CD4-positive, alpha-beta T cell (primary cell): ENCODE measurements around the gene PRKACA. TPM values are rescaled to one million over a fixed set of nuclear protein-coding genes. Genes with fewer than 3 reads are reported as not detected.

ENCODE experiments used
- ATAC-seq: fragments of 200-7000 bp; cut with Tn5 transposase; one replicate; pipeline ENCODE4 v1.10.0; 2022; ENCODE audit warnings: mild to moderate bottlenecking; ENCODE audit not compliant: poor library complexity
- CTCF ChIA-PET: fragments of 350-600 bp; sonication (Branson Sonifier 250); formaldehyde crosslinking; loops from one replicate; lab custom pipeline; 2021; ENCODE audit warnings: antibody characterized with exemption, inconsistent platforms; lab: Charles Lee
- POLR2A ChIA-PET: fragments of 350-600 bp; sonication (Branson Sonifier 250); formaldehyde crosslinking; loops from one replicate; lab custom pipeline; 2021; ENCODE audit warnings: antibody characterized with exemption, inconsistent platforms; lab: Charles Lee
- DNase-seq, 14 experiments: peaks; one replicate each; pipeline ENCODE4 v3.0.0-alpha.2; 2013 to 2020; ENCODE audit warnings: mixed read lengths in 2 of 14
- H3K27ac ChIP-seq, 2 donors: one replicate each; pipeline versions ENCODE4 v1.5.1 to v1.7.0; 2013; ENCODE audit warnings: low read length in 2 of 2, low read depth in 1 of 2, mild to moderate bottlenecking in 1 of 2
- H3K27me3 ChIP-seq, 2 experiments: 1 replicate in 1 of 2; 2 replicates in 1 of 2; pipeline versions ENCODE4 v1.6.1 to v1.7.0; 2013; ENCODE audit warnings: low read length in 2 of 2, control low read depth in 1 of 2, mild to moderate bottlenecking in 1 of 2, moderate library complexity in 1 of 2; ENCODE audit not compliant: insufficient read depth in 2 of 2, control insufficient read depth in 1 of 2
- H3K36me3 ChIP-seq: one replicate; pipeline ENCODE4 v1.6.1; 2013; ENCODE audit warnings: low read length, control low read depth; ENCODE audit not compliant: insufficient read depth
- H3K4me1 ChIP-seq: one replicate; pipeline ENCODE4 v1.6.1; 2013; ENCODE audit warnings: low read length, control low read depth; ENCODE audit not compliant: insufficient read depth
- H3K4me3 ChIP-seq: one replicate; pipeline ENCODE4 v1.5.1; 2013; ENCODE audit warnings: mild to moderate bottlenecking, low read length, moderate library complexity
- H3K9me3 ChIP-seq, 2 experiments: 1 replicate in 1 of 2; 2 replicates in 1 of 2; pipeline versions ENCODE4 v1.6.1 to v1.7.0; 2013; ENCODE audit warnings: low read length in 2 of 2, mild to moderate bottlenecking in 2 of 2, control low read depth in 1 of 2, moderate library complexity in 1 of 2; ENCODE audit not compliant: control insufficient read depth in 1 of 2, insufficient read depth in 1 of 2
- H3K27ac Mint-ChIP-seq: one replicate; pipeline ENCODE4 v1.8.0; 2020; ENCODE audit warnings: mixed read lengths
- H3K27me3 Mint-ChIP-seq: one replicate; pipeline ENCODE4 v1.8.0; 2021; ENCODE audit warnings: mixed read lengths
- H3K36me3 Mint-ChIP-seq: one replicate; pipeline ENCODE4 v1.8.0; 2021; ENCODE audit warnings: low read depth, mixed read lengths
- H3K4me1 Mint-ChIP-seq: one replicate; pipeline ENCODE4 v1.8.0; 2021; ENCODE audit warnings: low read depth, mixed read lengths
- H3K4me3 Mint-ChIP-seq: one replicate; pipeline ENCODE4 v1.8.0; 2020; ENCODE audit warnings: mild to moderate bottlenecking, mixed read lengths
- H3K9me3 Mint-ChIP-seq: one replicate; pipeline ENCODE4 v1.8.0; 2020; ENCODE audit warnings: mixed read lengths
- intact Hi-C, 2 experiments: fragments of 100-400 bp; cut with DNase I in 1 of 2; cut with micrococcal nuclease in 1 of 2; formaldehyde crosslinking; loops; one replicate each; pipeline versions ENCODE4 v1.15.1 to v1.9.0; 2023 to 2025; cut with DNase I, micrococcal nuclease
- total RNA-seq, 174 experiments: library from RNA in 2 of 174; stranded (reverse) in 2 of 174; gene quantifications; one replicate each; pipeline ENCODE4 v1.2.3 and lab custom pipeline; 2021 to 2026
- TF ChIP-seq, protein P1 (sequence below): fragments of 200-600 bp; IDR thresholded peaks from one replicate; pipeline ENCODE4 v1.8.0; 2022; ENCODE audit warnings: antibody characterized with exemption, mild to moderate bottlenecking

Gene PRKACA
- total RNA-seq, 2 experiments from 2014 or later, result 27.4 to 29.8 TPM

DNA sequence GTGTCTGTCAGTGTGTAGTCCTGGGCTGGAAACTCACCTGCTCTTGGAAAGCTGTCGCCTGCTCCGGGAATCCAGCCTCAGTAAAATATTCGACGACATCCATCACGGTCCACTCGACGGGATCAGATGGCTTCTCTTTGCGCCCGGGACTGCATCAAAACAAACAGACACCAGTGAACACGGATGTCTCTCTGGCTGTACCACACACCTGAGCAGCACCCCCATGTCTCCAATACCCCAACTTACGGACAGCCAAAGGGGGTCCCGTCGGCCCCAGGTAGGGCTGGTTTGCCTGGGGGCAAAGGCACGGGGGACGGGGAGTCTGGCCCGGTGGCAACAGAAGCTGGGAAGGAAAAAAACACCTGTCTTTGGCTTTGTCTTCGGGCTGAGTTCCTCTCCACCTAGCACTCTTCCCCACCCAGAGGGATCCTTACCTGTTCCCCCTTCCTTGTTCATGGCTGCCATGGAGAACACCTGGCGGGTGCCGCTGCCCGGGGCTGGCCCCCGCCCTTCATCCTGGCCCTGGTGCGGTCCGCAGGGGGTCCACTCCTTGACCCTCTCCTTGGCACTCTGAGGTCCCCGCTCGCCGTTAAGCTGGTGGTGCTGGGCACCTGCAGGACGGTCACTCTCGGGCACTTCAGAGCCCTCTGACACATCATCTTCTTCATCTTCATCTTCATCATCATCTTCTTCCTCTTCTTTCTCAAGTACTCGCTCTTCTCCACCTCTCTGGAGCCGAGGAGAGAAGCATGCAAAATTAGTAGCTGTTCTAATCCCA is 28.7 kb downstream of the PRKACA start:
- peaks cover 5 to 7% of the 10 kb centered on the region in 2 experiments for H3K9me3 ChIP-seq
- peak overlapping the region; percentile 33 for H3K4me3 ChIP-seq
- intact Hi-C loops, result loop anchor here in 1 of 2 experiments (10.0 kb wide), 1 partner anchor 606 kb away; the partner anchor contains the start of gene ZNF333
- H3K4me1 ChIP-seq, result peaks cover 21% of the 10 kb centered on the region
- peak overlapping the region; percentile 92 for H3K4me3 Mint-ChIP-seq
- H3K27ac Mint-ChIP-seq, result peak overlapping the region; percentile 81
- ChIA-PET POLR2A (interaction anchor here (0.6 to 1.3 kb wide), 2 partner anchors 61 to 321 kb away, joined by 3 read pairs; no protein-coding TSS in a partner anchor), CTCF (interaction anchor here (1.0 to 3.9 kb wide), 2 partner anchors 15 to 48 kb away, joined by 3 to 14 read pairs; partner anchors contain the start of gene ASF1B)
- no peaks in the 10 kb centered on the region for H3K27me3 ChIP-seq
- H3K36me3 Mint-ChIP-seq, result peaks cover 27% of the 10 kb centered on the region
- TF ChIP-seq, protein P1, sequence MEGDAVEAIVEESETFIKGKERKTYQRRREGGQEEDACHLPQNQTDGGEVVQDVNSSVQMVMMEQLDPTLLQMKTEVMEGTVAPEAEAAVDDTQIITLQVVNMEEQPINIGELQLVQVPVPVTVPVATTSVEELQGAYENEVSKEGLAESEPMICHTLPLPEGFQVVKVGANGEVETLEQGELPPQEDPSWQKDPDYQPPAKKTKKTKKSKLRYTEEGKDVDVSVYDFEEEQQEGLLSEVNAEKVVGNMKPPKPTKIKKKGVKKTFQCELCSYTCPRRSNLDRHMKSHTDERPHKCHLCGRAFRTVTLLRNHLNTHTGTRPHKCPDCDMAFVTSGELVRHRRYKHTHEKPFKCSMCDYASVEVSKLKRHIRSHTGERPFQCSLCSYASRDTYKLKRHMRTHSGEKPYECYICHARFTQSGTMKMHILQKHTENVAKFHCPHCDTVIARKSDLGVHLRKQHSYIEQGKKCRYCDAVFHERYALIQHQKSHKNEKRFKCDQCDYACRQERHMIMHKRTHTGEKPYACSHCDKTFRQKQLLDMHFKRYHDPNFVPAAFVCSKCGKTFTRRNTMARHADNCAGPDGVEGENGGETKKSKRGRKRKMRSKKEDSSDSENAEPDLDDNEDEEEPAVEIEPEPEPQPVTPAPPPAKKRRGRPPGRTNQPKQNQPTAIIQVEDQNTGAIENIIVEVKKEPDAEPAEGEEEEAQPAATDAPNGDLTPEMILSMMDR, result no peak
- no peak overlapping the region for H3K27ac ChIP-seq
- H3K4me1 Mint-ChIP-seq, result peaks cover 22% of the 10 kb centered on the region
- no peak for ATAC-seq
- peak in 1 of 14 experiments; percentile 39 for DNase-seq
- H3K27me3 Mint-ChIP-seq, result no peaks in the 10 kb centered on the region
- peaks cover 12% of the 10 kb centered on the region for H3K36me3 ChIP-seq
- no peaks in the 10 kb centered on the region for H3K9me3 Mint-ChIP-seq

- ChIA-PET CTCF (no interaction called here), POLR2A (no interaction called here)
- Histone ChIP-seq H3K4me3 (no peak overlapping the region), H3K36me3 (peaks cover 12% of the 10 kb centered on the region), H3K27me3 (no peaks in the 10 kb centered on the region), H3K9me3 (no peaks in the 10 kb centered on the region), H3K27ac (no peak overlapping the region), H3K4me1 (peaks cover 22% of the 10 kb centered on the region)
- ATAC-seq (no peak), DNase-seq (no peak)
- Mint-ChIP-seq H3K27ac (no peak overlapping the region), H3K4me3 (peak overlapping the region; percentile 58), H3K4me1 (peaks cover 17% of the 10 kb centered on the region), H3K36me3 (peaks cover 17% of the 10 kb centered on the region), H3K9me3 (no peaks in the 10 kb centered on the region), H3K27me3 (no peaks in the 10 kb centered on the region)
- intact Hi-C loops, result loop anchor here in 1 of 2 experiments (10.0 kb wide), 1 partner anchor 609 kb away; the partner anchor contains the start of gene ZNF333
- TF ChIP-seq, protein P1, result no peak
Measured at GRCh38 chr19:14086098-14086497, 31.5 kb downstream of the PRKACA start.

- Histone ChIP-seq H3K9me3 (no peaks in the 10 kb centered on the region), H3K36me3 (peaks cover 12% of the 10 kb centered on the region), H3K27me3 (no peaks in the 10 kb centered on the region), H3K4me1 (peaks cover 28% of the 10 kb centered on the region), H3K27ac (no peak within 1 kb of the TSS), H3K4me3 (no peak within 1 kb of the TSS)
- no peaks in the 10 kb centered on the region for H3K27me3 Mint-ChIP-seq
- DNase-seq (peak in 1 of 14 experiments; percentile 35), ATAC-seq (no peak)
- H3K4me3 Mint-ChIP-seq, result peak within 1 kb of the TSS; percentile 58
- CTCF ChIA-PET, result no interaction called here
- intact Hi-C loops, result loop anchor here in 1 of 2 experiments (10.0 kb wide), 1 partner anchor 609 kb away; the partner anchor contains the start of gene ZNF333
- H3K27ac Mint-ChIP-seq, result no peak within 1 kb of the TSS
- no peaks in the 10 kb centered on the region for H3K9me3 Mint-ChIP-seq
- H3K36me3 Mint-ChIP-seq, result peaks cover 17% of the 10 kb centered on the region
- H3K4me1 Mint-ChIP-seq, result peaks cover 19% of the 10 kb centered on the region
- POLR2A ChIA-PET, result no interaction called here
- TF ChIP-seq, protein P1, result no peak
Measured at GRCh38 chr19:14085309-14085995, 32.1 kb downstream of the PRKACA start, which contains the start of gene C19orf67. Gene C19orf67 (minus strand): TSS chr19:14085783. CDS start chr19:14085627, 156 bp downstream.
